BJ (cell line): ENCODE data around the gene TTI1. TPM values are rescaled to one million over a fixed set of nuclear protein-coding genes. Genes with fewer than 3 reads are reported as not detected.
"Not testable (repeated sequence)": the region's sequence is repeated elsewhere in the genome, so short reads cannot be mapped to it uniquely, and the experiment has no call there.

Source experiments
- CTCF ChIA-PET: fragments of 350-600 bp; formaldehyde crosslinking; extraction: SDS; loops from one replicate; lab custom pipeline; 2021; ENCODE audit warnings: antibody characterized with exemption, inconsistent platforms; lab: Yijun Ruan, JAX
- POLR2A ChIA-PET: fragments of 300-600 bp; sonication (Branson Sonifier 250); formaldehyde crosslinking; extraction: SDS; loops from one replicate; lab custom pipeline; 2021; ENCODE audit warnings: antibody characterized with exemption; lab: Charles Lee
- DNase-seq: peaks from one replicate; pipeline ENCODE4 v3.0.0-alpha.2; 2011; ENCODE audit warnings: low read depth
- H3K27me3 ChIP-seq: 2 replicates; pipeline ENCODE4 v1.6.0; 2011; ENCODE audit warnings: low read length; ENCODE audit not compliant: control insufficient read depth, insufficient read depth
- H3K36me3 ChIP-seq: 2 replicates; pipeline ENCODE4 v1.5.1; 2011; ENCODE audit warnings: low read length; ENCODE audit not compliant: control insufficient read depth, insufficient read depth
- H3K4me3 ChIP-seq: 2 replicates; pipeline ENCODE4 v1.5.1; 2011; ENCODE audit warnings: low read depth, mild to moderate bottlenecking, control low read depth, low read length
- CTCF ChIP-seq: IDR thresholded peaks from 2 replicates; pipeline ENCODE4 v1.5.1; 2011; ENCODE audit warnings: low read depth, mild to moderate bottlenecking, control low read depth, inconsistent platforms, low read length, moderate library complexity; ENCODE audit not compliant: insufficient read depth
- polyA plus RNA-seq: library from polyadenylated mRNA; depleted of rRNA; stranded (reverse); fragments of >200 nt; gene quantifications from 2 replicates; pipeline ENCODE4 v1.2.3, GENCODE V29; 2011

Gene TTI1
- polyA plus RNA-seq, 1 experiment: 12.7 TPM

GRCh38 chr20:38017959-38018358, 15.3 kb downstream of the TTI1 start:
- no peak for DNase-seq
- Histone ChIP-seq H3K36me3 (peaks cover 7% of the 10 kb centered on the region), H3K4me3 (no peak overlapping the region), H3K27me3 (no peaks in the 10 kb centered on the region)
- TF ChIP-seq CTCF: no peak
- ChIA-PET POLR2A (no interaction called here), CTCF (no interaction called here)

- POLR2A ChIA-PET: no interaction called here
- CTCF ChIA-PET: interaction anchor here (0.6 to 2.3 kb wide), 2 partner anchors 449 to 631 kb away, joined by 3 to 6 read pairs; no protein-coding TSS in a partner anchor
- no peaks in the 10 kb centered on the region for H3K27me3 ChIP-seq
- no peak overlapping the region for H3K4me3 ChIP-seq
- DNase-seq: no peak
- TF ChIP-seq CTCF: no peak
- H3K36me3 ChIP-seq: peaks cover 14% of the 10 kb centered on the region
These were observed 19.4 kb downstream of the TTI1 start for GRCh38 chr20:38013887-38014286.

- TF ChIP-seq CTCF: no peak
- no peak for DNase-seq
- Histone ChIP-seq H3K4me3 (no peak overlapping the region), H3K27me3 (no peaks in the 10 kb centered on the region), H3K36me3 (peaks cover 13% of the 10 kb centered on the region)
- ChIA-PET CTCF (interaction anchor here (1.1 to 2.3 kb wide), 2 partner anchors 19 to 447 kb away, joined by 4 to 6 read pairs; no protein-coding TSS in a partner anchor), POLR2A (no interaction called here)
These were observed 20.9 kb downstream of the TTI1 start for GRCh38 chr20:38012332-38012731.

GRCh38 chr20:38011696-38012095, 21.6 kb downstream of the TTI1 start:
- DNase-seq: no peak
- Histone ChIP-seq H3K4me3 (no peak overlapping the region), H3K36me3 (peaks cover 12% of the 10 kb centered on the region), H3K27me3 (no peaks in the 10 kb centered on the region)
- ChIA-PET CTCF (interaction anchor here (1.1 to 2.3 kb wide), 2 partner anchors 18 to 447 kb away, joined by 4 to 6 read pairs; no protein-coding TSS in a partner anchor), POLR2A (no interaction called here)
- no peak for TF ChIP-seq CTCF

GRCh38 chr20:38009416-38009815, 23.8 kb downstream of the TTI1 start:
- CTCF ChIA-PET: interaction anchor here (1.3 kb wide), 1 partner anchor 311 kb away, joined by 4 read pairs; no protein-coding TSS in a partner anchor
- H3K4me3 ChIP-seq, POLR2A ChIA-PET, DNase-seq, H3K27me3 ChIP-seq: not testable (repeated sequence)
- peaks cover 12% of the 10 kb centered on the region for H3K36me3 ChIP-seq
